Posterior vena cava (tissue), 2 donors: Measurements from ENCODE around the gene IL1RL2. TPM values are rescaled to one million over a fixed set of nuclear protein-coding genes. Genes with fewer than 3 reads are reported as not detected.

Experiments used
- DNase-seq: peaks from one replicate; pipeline ENCODE4 v3.0.0-alpha.2; 2020; ENCODE audit warnings: low spot score
- intact Hi-C, 2 donors: fragments of 100-400 bp; cut with DNase I; formaldehyde crosslinking; loops; one replicate each; pipeline versions ENCODE4 v1.14.1 to v1.14.2; 2022 to 2023
- long read RNA-seq, 2 donors: library from polyadenylated mRNA; unstranded; transcript quantifications; one replicate each; pipeline ENCODE4 v2.0.0, GENCODE V29; 2020 to 2021
- total RNA-seq, 2 donors: library from RNA; stranded (reverse); fragmentation: NEBNext Ultra II Directional; extraction: Animal tissue kit (Norgen Biotek cat#: 25700); gene quantifications; one replicate each; pipeline ENCODE4 v1.2.1, GENCODE V29; 2021
- donor health status: DM: yes; HTN: yes; CAD: no.
- donor health status: DM: yes; HTN: yes; CAD: no.

The IL1RL2 gene
- total RNA-seq: under 1 TPM; 0.24 to 0.46 TPM
- long read RNA-seq, donor 1: 0 reads
- long read RNA-seq, donor 2, partial matches to known transcripts: 1 of 1 reads
- long read RNA-seq, donor 2, other reads (novel, unspliced or antisense): 0 of 1 reads

DNA sequence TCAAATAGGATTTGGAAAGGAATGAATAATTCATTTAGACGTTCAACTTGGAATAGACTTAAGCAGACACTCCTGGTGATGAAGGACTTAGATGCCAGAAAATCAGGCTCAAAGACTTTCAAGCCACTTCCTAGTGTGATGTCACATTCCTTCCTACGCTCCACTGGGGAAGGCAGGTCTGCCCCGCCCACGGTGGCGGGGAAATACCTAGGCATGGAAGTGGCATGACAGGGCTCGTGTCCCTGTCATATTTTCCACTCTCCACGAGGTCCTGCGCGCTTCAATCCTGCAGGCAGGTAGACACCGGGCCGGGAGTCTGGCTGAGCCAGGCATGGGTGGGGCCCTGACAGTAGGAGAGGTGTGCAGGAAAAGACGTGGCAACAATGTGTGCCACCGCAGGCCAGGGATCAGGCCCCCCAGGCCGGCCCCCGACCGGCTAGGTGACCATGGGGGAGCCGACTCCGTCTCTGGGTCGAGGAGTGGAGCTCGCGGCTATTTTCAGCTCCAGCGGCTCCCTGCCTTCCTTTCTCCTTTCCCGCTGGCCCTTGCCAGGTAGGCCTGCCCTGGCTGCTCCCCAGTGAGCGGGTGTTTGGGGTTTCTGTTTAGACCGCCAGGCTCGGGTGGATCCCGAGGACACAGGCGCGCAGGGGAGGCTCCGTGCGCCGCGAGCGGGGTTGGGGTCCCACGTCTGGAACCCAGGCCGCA is at the start of gene IL1RL2:
Gene IL1RL2, plus strand, starts transcription at position 233 of the 705 bp plus-strand sequence. CDS start 845 bp downstream, outside the sequence.
- intact Hi-C loops: no loop called here
- no peak for DNase-seq

DNA sequence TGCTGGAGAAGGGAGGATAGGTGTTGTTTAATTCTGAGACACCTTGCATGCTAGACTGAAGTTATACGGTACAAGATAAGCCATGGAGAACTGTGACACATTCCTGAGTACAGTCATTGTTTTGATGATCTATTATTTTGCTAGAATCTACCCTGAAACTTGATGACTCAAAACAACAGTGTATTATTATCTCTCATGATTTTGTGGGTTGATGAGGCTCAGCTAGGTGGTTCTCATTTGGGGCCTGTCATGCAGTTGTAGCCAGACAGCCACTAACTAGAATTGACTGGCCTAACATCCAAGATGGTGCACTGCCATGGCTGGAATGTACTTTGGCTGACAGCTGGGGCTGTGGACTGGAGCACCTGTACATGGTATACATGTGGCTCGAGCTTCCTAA is 49.7 kb upstream of the IL1RL2 start:
- DNase-seq: no peak
- intact Hi-C loops: no loop called here

DNA sequence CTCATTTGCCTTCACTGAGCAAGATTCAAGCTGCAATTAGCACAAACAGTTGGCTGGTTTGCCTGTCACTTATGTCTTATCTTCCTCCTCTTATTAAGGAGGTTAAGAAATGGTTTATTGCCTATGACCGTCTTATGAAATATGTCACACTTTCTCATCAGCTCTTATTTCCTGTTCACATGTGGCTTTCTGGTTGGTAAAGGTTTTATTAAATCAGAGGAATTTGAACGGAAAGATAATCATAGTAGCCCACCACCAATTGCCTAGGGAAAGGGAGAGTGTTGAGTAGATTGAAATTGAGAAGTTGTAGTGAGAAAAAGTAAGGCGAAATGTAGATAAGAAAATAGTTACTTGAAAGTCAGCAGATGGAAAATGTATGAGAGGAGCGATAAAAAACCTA is 48.5 kb upstream of the IL1RL2 start:
- DNase-seq: no peak
- intact Hi-C loops: no loop called here

DNA sequence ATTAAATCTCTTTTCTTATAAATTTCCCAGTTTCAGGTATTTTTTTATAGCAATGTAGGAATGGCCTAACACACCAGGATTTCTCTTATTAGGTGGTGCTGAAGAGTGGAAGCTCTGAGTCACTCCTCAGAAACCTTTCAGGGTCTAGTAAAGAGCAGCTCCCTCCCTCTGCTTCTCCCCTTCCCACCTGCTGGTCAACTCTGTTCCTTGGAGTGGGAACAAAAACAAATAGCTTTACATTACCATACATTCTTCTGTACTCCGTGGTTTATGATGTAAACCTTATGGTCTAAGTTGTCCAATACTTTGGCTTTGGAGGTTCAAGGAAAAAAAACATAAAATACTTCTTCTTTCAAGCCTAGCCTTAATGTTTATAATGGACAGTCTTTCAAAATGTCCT is 47.0 kb upstream of the IL1RL2 start:
- DNase-seq: no peak
- intact Hi-C loops: loop anchor here in 1 of 2 donors (10.0 kb wide), 1 partner anchor 95 kb away; no protein-coding TSS in a partner anchor

DNA sequence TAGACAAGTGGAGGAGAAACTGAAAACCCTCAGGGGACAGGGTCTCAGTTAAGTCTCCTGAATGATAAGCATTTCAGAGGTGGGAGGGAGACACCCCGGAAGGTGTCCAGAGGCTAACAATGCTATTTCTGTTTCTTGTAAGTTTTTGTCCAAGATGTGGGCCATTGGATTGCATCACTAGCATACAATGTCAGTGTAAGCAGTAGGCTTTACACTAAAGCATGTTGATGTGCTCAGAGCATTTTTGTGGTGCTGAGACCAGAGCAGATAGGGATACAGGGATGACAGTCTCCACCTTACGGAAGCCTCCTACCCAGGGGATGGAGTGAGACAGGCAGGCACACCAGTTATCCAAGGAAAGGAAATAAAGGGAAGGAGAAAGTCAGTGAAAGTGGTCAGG is 46.4 kb upstream of the IL1RL2 start:
- intact Hi-C loops: loop anchor here in 1 of 2 donors (10.0 kb wide), 1 partner anchor 96 kb away; no protein-coding TSS in a partner anchor
- no peak for DNase-seq

DNA sequence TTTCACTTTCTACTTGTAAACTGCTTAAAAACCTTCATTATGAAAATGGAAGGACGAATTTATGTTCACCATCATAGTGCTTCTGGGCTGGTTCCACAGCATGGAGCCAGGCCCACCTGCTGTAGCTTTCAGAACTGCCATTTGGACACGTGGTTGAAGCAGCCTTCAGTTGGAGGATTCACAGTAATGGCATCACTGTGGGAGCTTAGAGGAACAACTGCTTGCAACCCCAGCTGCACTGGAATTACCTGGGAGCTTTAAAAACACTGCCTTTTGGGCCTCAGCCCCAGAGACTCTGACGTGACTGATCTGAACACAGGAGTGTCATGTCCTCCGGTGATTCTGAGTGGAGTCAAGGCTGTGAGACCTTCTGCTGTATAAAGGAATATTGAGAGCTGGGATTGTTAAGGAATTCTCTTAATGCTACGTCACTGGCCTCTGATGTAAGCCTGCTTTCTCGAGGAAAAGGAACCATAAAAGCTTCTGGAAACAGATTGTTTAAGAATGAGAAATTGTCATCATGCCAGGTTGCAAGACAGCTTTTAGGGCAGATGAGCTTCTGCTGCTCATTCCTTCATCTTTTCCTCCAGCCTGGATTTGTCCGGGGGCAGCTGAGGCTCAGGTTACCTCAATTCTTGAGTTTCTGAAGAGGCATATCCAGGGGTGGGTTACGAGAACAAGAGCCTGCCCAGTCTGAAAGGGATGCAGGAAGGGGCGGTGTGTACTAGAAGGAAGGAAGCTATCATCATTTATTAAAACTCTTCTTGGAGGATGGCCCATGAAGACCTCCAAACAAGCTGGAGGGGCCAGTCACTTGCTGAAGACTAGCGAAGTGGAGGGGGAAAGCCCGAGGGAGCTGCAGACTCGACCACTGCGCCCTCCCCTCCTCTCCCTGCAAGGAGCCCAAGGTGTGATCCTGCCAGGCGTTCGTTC is 45.5 kb upstream of the IL1RL2 start:
- DNase-seq: no peak
- intact Hi-C loops: loop anchor here in 1 of 2 donors (10.0 kb wide), 1 partner anchor 96 kb away; no protein-coding TSS in a partner anchor

DNA sequence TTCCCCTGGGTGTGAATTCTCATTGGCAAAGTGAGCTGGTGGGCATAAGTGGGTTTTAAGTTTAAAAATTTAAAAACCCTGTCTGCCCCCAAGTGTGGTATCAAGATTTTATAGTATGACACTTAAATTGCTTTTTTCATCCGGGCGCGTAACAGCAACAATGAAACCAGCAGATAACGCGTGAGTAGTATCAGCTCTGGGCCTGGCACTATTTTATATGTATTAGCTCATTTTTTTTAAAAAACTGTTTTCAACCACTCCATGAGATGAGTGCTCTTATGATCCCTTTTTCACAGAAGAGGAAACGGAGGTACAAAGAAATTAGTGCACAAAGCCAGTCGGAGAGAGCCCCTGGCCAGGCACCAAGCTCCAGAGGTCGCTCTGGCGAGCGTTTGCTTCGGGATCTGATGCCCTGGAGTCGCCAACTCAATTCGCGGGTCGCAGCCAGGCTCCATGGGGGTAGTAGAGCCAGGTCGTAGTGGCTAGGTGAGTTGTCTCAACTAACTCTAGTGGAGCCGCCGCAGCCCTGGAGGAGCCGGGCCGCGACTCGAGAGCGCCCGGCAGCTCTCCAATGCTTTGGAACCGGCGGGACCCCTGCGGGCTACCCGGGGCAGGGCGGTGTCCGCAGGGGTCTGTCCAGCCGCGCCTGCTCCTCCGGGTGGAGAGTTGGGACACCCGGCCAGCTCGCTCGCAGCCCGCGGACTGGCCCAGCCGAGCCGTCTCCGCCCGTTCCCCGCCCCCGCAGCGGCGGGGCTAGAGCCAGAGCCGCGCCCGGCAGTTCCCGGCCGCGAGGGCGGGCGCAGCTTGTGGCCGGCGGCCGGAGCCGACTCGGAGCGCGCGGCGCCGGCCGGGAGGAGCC is 44.6 kb upstream of the IL1RL2 start, which contains the start of gene IL1R1:
Gene IL1R1, plus strand, starts transcription at position 777 of the 859 bp plus-strand sequence. CDS start 14,979 bp downstream, outside the sequence.
- intact Hi-C loops: loop anchor here in 1 of 2 donors (10.0 kb wide), 1 partner anchor 97 kb away; no protein-coding TSS in a partner anchor
- peak; percentile 96 for DNase-seq

DNA sequence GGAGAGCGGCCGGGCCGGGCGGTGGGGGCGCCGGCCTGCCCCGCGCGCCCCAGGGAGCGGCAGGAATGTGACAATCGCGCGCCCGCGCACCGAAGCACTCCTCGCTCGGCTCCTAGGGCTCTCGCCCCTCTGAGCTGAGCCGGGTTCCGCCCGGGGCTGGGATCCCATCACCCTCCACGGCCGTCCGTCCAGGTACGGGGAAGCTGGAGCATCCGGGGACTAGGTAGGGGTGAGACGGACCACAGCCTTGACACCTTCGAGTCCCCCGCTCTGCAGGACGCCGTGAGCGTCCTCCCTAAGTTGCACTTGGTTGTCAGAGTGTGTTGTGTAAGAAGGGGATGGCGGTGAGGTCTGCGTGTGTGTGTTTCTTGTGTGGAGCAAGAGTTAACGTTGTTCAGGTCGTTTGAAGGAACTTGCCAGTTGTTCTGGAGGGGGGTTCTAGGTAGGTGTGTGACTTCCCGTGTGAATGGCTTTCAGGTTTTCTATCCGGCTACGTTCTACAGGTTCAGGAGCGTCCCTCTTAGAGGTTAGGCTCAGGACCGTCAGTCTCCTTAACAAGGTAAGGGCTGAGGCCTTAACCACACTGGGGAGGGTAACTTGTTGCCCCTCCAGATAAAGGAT is 43.9 kb upstream of the IL1RL2 start:
- intact Hi-C loops: loop anchor here in 1 of 2 donors (10.0 kb wide), 1 partner anchor 98 kb away; no protein-coding TSS in a partner anchor
- DNase-seq: peak; percentile 86

DNA sequence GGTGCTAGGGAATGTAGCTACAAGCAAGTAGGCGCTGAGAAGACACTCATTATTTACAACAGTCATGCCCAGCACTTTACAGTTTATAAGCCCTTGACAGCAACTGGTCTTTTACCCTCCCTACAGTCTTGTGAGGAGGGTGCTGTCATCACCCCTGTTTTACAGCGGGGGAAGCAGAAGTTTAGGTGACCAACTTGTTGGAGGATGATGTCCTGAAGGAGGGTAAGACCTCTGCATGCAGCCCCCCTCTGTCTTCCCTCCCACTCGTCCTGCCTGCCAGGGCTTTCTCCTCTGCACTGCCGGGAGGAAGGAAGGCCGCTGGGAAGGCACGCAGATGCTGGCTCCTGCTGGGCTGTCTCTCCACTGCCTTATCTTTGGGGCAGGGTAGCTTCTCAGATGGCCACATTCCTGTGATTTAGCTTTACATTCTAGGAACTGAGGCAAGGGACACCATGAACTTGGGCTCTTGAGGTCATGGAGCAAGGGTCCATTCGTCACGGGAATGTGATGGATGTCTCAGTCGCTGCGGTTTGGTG is 43.3 kb upstream of the IL1RL2 start:
- intact Hi-C loops: loop anchor here in 1 of 2 donors (10.0 kb wide), 1 partner anchor 99 kb away; no protein-coding TSS in a partner anchor
- peak; percentile 86 for DNase-seq

DNA sequence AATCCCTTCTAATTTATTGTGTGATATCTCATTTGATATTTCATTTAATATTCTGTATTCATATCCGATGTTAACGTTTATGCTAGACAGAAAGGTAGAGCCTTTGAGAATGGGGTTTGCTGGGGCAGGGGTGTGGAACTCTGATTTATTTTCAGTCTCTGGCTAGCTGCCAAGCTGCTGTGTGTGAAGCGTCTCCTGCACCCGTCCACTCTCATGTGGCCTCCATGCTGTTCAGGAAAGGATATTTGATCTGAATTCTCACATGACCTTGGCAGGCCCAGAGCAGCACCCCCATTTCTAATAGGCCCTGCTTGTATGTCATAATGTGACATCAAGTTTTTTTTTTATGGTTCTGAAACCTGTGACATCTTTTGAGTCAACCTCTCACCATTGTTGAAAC is 42.7 kb upstream of the IL1RL2 start:
- intact Hi-C loops: loop anchor here in 1 of 2 donors (10.0 kb wide), 1 partner anchor 99 kb away; no protein-coding TSS in a partner anchor
- DNase-seq: no peak

DNA sequence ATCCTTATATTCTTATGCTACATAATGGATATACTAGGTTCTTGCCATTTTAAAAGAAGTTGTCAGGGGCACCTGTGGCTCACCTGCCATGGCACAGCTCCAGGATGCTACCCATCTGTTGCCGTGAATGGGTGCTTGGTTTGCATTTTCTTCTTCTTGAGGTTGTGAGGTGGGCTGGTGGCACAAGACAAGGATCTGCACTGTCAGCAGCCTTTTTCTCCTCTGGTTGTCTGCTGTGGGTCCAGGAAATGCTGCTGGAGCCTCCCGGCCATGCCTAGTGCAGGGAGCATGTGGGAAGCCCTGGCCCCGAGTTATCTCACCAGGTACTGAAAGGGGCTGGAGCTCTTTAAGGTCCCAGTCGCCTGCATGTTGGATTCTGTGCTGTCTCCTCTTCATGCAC is 41.7 kb upstream of the IL1RL2 start:
- DNase-seq: no peak
- intact Hi-C loops: loop anchor here in 1 of 2 donors (10.0 kb wide), 1 partner anchor 100 kb away; no protein-coding TSS in a partner anchor

DNA sequence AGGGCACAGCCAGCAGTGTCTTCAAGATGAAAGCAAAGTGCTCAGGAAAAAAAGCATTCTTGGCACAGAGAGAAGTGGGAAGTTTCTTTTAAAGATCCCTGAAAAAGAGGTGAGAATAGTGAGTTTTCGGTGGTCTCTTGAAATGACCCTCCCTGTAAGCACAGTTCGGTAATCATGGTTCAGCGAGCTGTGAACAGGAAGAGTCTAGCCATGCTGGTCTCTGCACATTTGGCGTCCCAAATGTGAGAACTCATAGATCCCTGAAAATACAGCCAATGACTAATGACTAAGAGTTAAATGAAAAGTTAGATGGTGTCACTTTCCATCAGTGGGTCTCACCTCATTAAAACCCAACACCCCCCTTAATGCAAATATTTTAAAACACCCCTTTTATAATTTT is 40.9 kb upstream of the IL1RL2 start:
- intact Hi-C loops: loop anchor here in 1 of 2 donors (10.0 kb wide), 1 partner anchor 101 kb away; no protein-coding TSS in a partner anchor
- no peak for DNase-seq

DNA sequence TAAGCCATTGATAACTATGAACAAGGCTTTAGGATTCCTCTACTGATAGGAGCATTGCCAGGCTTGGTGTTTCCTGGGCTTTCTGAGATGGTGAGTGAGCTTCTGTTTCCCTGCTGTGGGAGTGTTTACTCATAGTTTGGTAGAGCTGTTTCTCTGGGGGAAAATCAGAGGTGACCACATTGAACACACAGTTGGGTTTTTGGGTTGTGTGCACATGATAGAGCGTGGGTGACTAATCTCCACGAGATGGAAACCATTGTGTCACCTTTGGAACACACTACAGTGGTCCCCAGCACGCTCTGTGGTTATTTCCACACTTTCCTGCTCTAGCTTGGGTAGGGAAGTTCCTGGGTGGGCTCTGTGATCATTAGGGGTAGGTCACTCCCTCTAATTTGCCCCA is 38.9 kb upstream of the IL1RL2 start:
- intact Hi-C loops: loop anchor here in 1 of 2 donors (10.0 kb wide), 1 partner anchor 103 kb away; no protein-coding TSS in a partner anchor
- DNase-seq: no peak

DNA sequence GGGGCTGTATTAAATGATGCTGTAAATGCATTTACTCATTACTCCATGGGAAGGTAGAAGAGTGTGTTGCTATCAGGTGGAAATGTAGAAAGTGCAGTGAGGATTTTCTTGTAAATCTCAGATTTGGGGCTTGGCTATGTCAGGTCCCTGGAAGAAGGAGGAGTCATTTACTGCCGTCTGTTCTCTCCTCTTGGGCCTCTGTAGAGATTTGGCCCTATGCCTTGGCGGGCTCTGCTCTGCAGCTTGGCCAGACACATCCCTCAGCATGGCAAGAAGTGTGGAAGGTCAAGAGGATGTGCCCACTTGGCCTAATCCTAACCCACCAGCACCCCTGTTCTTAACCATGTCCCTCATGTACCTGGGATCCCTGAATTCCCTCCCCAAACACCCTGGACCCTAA is 37.6 kb upstream of the IL1RL2 start:
- intact Hi-C loops: loop anchor here in 1 of 2 donors (10.0 kb wide), 1 partner anchor 104 kb away; no protein-coding TSS in a partner anchor

DNA sequence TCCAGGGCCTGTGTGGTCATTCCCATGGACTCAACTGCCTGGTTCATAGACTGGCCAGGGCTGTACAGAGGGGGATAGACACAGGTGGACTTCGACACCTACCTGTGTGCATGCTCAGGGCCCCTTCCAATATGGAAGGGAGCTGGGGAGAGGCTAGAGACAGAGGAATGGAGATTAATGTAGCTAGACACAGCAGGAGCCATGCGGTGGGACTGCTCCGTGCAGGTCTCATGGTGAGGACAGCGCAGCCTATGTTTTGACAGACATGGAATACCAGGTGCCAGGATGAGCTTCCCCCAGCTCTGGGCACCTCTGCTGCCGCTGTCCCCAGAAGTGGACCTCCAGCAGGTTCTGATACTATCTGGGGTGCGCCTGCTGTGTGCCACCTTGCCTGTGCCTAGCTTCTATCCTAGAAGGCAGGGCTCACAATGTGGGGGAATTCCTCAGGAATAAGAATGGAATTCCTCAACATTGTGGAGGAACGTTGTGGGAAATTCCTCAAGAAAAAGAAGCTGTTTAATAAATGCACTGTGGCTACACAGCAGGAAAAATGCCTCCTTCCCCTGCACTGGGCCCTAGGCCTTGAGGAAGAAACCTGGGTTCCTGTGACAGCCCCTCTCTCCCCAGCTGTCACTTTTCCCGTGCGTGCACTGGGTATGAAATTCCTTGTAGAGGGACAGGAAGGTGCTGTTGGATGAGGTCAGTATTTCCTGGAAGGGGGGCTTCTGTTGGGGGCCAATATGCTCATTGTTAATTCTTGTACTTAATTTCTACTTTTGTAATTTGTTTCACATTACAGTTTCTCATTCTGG is 37.0 kb upstream of the IL1RL2 start:
- intact Hi-C loops: loop anchor here (10.0 kb wide), 2 partner anchors 105 to 275 kb away; no protein-coding TSS in a partner anchor
- no peak for DNase-seq

More for the DNA sequence above, 37.6 kb upstream of the IL1RL2 start:
- no peak for DNase-seq

DNA sequence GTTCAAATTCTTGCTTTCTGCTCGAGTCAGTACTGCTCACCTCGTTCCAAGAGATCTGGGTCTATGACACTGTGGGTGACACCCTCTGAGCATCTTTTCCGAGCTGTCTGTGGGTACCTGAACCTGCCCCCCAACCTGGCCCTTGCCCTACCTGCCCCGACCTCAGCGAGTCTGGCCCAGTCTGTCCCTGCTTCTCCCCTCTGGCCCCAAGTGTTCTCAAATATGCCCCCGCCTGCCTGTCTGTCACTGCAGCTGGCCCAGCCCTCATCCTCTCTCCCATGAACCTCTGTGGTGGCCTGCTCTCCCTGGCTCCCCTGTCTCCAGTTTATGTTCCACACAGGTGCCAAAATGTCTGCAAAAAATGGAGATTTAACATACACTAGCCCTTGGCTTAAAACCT is 32.5 kb upstream of the IL1RL2 start:
- intact Hi-C loops: loop anchor here in 1 of 2 donors (10.0 kb wide), 1 partner anchor 280 kb away; no protein-coding TSS in a partner anchor
- peak; percentile 68 for DNase-seq
